Muscle of arm (tissue), 12 donors: ENCODE results near the gene BAIAP3. TPM values are rescaled to one million over a fixed set of nuclear protein-coding genes. Genes with fewer than 3 reads are reported as not detected.

ENCODE experiments used
- DNase-seq: peaks from one replicate; pipeline ENCODE4 v3.0.0-alpha.2; 2013
- polyA plus RNA-seq, 12 donors: library from polyadenylated mRNA; unstranded; fragments of 120-200 nt; gene quantifications; one replicate each; pipeline ENCODE4 v1.2.1, GENCODE V29; 2013; ENCODE audit not compliant: insufficient read length in 12 of 12

Gene BAIAP3
- polyA plus RNA-seq, 12 donors: 0.40 to 1.3 (median 0.80) TPM; not detected in 2

DNA sequence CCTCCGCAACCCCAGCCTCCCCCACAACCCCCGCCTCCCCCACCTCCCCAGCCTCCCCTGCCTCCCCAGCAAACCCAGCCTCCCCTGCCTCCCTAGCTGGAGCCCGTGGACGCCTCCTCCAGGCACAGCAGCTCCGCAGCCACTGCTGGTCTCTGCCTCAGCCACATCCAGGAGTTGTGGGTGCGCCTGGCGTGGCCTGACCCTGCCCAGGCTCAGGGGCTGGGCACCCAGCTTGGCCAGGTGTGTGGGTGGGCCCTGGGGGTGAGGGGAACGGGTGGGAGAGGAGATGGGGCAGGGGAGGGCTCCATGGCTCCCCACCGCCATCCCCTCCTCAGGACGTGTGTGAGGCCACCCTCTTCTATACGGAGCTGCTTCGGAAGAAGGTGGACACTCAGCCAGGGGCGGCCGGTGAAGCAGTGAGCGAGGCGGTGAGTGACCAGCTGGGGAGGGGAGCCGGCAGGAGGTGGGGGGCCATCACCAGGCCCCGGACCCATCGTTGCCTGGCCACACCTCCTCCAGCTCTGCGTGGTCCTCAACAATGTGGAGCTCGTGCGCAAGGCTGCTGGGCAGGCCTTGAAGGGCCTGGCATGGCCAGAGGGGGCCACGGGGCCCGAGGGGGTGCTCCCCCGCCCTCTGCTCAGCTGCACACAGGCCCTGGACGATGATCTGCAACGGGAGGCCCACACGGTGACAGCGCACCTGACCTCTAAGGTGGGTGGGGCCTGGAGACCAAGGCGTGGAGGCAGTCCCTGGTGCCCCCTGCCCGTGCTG lies 12.4 kb downstream of the BAIAP3 start:
- no peak for DNase-seq

DNA sequence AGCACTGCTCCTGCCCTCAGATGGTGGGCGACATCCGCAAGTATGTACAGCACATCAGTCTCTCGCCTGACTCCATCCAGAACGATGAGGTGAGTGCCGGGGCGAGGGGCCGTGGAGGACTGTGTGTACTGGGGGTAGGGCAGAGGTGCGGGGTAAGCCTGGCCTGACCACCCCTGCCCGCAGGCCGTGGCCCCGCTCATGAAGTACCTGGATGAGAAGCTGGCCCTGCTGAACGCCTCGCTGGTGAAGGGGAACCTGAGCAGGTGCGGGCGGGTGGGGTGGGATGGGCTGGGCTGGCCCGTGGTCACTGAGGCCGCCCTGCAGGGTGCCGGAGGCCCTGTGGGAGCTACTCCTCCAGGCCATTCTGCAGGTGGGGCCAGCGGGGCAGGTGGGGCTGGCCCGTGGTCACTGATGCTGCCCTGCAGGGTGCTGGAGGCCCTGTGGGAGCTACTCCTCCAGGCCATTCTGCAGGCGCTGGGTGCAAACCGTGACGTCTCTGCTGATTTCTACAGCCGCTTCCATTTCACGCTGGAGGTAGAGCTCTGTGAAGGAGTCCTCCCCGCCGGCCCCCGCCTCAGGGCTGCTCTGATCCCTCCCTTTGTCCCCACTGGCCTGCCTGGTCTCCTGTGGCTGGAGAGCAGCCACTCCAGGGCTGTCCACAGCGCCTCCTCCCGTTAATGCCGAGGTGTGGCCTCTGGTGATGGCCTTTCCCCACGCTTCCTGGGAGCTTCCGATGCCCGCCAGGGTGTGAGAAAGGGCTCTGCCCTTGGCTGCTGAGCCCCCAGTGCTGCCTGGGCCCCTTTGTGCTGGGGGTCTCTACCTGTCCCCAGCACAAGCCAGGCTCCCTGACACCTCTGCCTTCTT lies 13.2 kb downstream of the BAIAP3 start:
- DNase-seq: no peak

DNA sequence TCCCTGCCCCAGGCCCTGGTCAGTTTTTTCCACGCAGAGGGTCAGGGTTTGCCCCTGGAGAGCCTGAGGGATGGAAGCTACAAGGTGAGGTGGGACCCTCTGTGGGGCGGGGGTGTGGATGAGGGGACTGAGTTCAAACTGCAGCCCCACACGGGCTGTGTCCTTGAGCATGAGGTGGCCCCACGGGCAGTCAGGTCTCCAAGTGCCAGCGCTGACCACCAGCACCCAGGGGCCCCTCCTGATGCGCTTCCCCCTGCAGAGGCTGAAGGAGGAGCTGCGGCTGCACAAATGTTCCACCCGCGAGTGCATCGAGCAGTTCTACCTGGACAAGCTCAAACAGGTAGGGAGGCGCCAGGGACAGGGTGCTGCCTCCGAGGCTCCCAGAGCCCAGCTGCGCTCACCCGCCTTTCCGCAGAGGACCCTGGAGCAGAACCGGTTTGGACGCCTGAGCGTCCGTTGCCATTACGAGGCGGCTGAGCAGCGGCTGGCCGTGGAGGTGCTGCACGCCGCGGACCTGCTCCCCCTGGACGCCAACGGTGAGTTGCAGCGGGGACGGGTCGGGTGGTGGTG lies 13.9 kb downstream of the BAIAP3 start:
- DNase-seq: no peak

DNA sequence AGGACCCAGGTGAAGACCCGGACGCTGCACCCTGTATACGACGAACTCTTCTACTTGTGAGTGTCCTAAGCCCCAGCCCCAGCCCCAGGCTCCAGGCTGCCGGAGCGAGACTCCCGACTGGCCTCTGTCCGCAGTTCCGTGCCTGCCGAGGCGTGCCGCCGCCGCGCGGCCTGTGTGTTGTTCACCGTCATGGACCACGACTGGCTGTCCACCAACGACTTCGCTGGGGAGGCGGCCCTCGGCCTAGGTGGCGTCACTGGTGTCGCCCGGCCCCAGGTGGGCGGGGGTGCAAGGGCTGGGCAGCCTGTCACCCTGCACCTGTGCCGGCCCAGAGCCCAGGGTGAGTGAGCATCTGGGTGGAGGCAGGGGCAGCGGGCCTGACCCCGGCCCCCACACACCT lies 14.5 kb downstream of the BAIAP3 start:
- DNase-seq: no peak

DNA sequence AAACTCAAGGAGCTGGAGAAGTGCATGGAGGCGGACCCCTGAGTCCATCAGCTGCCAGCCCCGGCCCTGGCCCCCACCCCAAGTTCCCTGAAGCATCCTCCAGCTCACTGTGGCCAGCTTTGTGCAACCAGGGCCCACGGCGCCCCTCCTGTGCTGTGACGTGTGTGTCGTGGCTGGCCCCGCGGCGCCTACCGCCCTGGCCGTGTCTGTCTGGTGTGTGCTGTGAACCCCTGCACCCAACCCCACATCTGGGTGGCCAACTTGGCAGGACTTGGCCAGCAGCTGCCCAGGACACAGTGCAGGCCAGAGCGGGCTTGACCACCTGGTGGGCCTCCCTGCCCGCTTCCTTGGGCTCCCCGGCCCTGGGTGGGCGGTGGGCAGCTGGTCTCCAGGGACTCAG lies 15.0 kb downstream of the BAIAP3 start:
- DNase-seq: no peak

DNA sequence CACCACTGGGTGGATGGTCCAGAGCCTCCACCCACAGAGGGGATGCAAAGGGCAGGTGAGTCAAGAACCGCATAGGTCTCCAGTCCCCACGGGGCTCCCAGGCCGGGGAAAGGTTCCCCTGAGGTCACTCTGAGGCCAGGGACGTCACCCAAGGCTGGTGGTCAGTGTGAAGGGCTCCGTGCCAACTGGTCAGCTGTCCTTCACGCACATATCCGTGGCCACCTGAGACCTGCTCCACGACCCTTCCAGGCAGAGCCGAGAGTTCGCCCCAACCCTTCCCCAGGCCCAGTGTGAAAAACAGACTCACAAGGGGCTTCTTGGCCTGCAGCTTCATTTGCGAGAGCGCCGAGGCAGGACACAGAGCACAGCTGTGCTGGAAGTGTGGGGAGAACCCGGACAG lies 15.5 kb downstream of the BAIAP3 start:
- no peak for DNase-seq

DNA sequence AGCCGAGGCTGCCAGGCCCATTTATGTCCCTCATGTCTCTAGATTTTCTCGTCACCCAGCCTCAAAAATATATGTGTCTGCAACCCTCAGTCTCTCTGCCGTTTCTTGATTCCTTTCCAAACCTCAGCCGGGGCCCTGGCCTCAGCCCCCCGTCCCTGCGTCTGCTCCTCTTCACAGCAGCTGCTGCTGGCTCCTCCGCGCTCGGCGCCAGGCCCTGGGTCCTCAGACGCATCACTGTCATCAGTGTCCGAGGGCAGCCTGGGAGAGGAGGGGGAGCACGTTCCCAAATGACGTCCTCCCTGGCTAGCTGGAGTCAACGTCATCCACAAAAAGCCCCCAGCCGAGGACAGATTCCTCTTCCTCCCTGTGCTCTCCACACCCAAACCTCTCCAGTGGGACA lies 15.9 kb downstream of the BAIAP3 start:
- no peak for DNase-seq

DNA sequence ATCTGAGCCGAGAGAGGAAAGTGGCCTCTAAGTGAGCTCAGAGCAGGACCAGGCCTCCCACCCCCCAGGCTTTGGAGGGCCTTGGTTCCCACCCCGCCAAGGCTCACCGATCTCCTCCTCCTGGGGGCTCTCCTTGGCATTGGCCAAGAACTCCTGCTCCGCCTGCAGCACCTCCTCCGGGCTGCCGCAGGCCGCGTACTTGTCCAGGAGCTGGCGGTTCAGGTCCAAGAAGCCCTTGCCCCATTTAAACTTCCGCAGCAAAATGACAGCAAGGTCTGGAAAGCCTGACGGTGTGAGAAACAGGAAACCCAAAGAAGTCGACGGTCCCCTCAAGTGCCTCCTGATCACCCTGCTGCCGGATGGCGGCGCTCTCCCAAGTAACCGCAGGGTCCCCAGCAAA lies 16.5 kb downstream of the BAIAP3 start:
- DNase-seq: no peak

DNA sequence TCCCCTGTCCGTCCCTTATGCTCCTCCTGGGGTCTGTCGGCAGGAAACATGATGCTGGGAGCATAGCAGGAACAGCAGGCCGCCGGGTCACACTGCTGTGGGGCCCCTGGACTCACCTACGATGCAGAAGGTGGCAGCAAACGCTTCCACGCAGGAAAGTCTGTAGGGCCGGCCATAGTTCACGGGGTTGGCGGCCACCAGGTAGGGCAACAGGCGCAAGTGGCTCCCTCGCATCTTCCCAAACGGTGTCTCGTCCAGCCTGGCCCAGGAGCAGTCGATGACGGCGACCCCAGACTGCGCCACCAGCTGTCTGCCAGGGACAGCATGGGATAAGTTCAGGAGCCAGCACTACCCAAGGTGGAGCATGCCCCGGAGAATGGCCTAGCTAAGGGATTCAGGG lies 17.2 kb downstream of the BAIAP3 start:
- no peak for DNase-seq

DNA sequence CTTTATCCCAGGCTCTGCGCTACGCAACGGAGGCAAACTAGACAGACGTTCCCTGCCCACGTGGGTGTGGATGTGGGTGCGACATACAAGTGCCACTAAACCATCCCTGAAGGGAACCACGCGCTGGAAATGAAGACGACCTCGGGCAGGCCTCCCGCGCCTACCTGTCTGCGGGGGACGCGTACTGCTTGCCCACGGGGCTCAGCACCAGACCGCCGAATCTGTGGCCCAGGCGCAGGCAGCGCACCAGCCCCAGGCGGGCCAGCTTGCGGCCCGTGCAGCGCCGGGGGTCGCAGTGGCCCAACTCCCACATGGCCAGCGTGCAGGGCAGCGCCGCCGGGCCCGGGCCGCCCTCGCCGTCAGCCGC lies 17.8 kb downstream of the BAIAP3 start:
- DNase-seq: no peak

DNA sequence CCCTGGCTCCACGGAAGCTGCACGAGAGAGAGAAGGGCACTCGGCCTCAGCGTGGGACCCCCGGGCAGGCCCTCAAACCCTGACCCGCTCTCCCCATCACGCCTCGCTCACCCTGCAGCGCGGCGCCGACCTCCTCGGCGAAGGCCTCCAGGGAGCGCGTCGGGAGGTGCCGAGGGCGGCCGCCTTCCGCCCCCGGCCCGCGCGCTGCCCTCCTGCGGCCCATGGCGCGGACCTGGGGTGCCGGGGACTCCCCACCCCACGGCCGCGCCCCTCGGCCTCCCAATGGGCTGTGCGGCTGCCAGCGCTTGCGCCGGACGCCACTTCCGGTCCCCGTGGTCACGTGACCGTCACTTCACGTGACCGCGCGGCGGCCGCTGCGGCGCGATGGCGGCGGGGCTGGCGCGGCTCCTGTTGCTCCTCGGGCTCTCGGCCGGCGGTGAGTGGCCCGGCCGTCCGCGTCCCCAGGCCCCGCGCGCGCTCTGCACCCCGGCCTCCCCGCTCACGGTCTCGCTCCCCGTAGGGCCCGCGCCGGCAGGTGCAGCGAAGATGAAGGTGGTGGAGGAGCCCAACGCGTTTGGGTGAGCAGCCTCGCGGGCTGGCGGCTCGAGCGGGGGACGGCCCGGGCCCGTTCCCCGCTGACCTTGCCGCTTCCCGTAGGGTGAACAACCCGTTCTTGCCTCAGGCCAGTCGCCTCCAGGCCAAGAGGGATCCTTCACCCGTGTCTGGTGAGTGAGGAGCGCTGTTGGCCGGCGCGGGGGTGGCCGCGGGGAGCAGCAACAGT lies 18.3 kb downstream of the BAIAP3 start, which contains the start of the genes GNPTG and TSR3:
Gene GNPTG (plus strand): TSS at position 350 of the 781 bp plus-strand sequence. CDS start 35 bp downstream, at position 385.
Gene TSR3 (minus strand): TSS at position 297 of the 781 bp plus-strand sequence. CDS start 74 bp downstream, at position 223.
- peak; percentile 89 for DNase-seq

DNA sequence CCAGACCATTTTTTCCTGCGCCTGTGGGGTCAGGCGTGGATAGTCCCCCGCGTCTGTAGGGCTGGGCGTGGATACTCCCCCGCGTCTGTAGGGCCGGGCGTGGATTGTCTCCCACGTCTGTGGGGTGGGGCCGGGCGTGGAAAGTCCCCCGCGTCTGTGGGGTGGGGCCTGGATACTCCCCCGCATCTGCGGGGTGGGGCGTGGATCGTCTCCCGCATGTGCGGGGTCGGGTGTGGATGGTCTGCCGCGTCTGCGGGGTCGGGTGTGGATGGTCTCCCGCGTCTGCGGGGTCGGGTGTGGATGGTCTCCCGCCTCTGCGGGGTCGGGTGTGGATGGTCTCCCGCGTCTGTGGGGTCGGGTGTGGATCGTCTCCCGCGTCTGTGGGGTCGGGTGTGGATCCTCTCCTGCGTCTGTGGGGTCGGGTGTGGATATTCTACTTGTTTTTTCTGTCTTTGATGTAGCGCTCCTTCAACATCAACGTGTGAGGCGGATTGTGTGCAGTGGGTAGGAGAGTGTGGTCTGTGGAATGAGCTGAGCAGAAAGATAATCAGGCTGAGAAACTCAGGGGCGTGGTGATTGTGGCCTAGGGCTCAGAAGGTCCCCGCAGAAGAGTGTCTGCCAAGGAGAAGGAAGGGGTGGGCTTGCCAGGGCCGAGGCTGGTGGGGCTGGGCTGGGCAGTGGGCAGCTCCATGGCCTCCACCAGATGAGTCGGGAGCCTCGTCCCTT lies 21.5 kb downstream of the BAIAP3 start:
- DNase-seq: no peak

DNA sequence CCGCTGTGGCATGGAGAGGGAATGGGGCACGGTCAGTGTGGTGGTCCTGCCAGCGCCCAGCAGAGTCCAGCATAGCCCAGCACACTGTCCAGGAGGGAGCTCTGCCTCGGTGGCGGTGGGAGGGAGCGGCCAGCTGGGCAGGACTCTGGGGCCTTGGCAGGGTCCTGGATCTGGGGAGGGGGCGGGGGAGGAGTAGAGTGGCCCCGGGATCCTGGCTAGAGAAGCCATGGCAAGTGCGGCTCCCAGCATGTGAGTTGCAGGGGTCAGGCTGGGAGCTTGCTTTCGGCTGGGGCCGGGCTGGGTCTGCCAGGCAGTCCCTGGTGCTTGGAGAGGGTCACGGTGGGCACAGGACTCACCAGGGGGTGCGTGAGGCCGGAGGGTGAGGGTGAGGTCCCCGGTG lies 22.1 kb downstream of the BAIAP3 start:
- no peak for DNase-seq

DNA sequence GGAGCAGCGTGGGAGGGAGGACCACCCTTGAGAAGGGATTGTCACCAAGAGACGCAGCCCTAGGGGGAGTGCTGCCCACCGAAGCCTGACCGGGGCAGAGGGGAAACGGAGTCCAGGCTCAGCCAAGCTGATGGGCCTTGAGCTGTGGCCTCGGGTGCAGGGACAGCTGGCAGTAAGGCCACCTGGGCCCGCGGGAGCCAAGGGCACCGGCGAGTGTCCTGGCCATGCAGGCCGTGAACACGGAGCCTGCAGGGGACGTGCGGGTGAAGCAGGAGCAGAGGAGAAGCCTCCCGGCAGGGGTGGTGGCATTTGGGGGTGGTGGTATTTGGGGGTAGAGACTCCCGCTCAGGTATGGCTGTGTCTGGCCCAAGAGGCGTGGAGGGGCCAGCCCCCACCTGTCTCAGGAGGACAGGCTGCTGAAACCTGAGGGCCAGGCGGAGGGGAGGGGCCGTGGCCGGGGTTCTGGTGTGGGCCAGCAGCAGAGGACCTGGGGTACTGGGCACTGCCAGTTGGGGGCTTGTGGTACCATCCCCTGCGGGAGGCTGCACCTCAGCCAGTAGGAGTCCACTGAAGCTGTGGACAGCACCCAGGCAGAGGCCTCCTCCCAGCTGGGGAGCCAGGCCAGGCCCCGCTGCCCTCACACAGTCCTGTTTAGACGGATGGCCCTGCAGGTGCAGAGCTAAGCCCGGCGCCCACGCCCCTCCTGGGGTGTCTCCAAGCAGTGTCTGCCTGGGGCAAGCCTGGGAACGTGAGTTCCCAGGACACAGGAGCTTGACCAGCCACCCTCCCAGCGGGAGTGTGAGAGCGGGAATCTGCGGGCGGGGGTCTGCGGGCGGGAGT lies 22.8 kb downstream of the BAIAP3 start:
- DNase-seq: no peak

DNA sequence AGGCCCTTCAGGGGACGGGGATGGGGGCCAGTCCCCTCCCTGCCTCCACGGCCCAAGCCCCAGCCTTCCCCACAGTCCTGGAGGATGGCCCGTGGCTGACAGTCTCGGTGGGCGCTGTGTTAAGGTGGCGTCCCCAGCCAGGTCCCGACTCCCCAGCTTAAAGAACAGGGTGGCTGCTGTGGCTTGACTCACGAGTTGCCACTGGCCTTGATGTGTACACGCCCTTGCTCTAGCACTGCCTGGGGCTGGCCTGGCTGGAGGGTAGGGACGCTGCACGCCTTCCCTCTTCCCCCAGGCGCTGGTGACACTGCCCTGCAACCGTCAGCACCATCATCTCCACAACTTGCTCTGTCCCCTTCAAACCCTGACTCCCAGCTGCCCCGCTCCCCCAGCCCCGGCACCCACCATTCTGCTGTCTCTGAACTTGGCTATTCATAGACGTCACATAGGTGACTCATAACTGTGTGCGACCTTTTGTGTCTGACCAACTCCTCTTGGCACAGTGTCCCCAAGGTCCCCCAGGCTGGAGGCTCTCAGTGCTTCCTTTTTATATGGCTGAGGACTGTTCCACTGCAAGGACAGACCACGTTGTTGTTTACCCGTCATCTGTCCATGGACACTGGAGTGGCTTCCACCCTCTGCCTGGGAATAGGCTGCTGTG lies 24.6 kb downstream of the BAIAP3 start:
- no peak for DNase-seq

DNA sequence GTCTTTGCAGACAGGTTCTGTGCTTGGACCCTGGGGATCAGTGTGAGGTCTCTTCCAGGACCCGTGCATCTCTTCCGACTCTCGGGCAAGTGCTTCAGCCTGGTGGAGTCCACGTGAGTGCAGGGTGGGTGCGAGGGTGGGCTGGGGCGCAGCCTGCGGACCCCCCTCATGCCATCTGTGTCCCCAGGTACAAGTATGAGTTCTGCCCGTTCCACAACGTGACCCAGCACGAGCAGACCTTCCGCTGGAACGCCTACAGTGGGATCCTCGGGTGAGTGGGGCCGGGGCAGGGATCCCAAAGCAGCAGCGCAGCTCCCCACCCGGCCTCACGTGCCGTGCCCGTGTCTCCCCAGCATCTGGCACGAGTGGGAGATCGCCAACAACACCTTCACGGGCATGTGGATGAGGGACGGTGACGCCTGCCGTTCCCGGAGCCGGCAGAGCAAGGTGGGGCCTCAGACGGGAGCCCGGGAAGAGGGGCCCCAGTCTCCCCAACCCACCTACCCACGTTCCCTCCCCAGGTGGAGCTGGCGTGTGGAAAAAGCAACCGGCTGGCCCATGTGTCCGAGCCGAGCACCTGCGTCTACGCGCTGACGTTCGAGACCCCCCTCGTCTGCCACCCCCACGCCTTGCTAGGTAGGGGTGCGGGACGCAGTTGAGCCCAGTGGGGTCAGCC lies 28.4 kb downstream of the BAIAP3 start:
- no peak for DNase-seq

DNA sequence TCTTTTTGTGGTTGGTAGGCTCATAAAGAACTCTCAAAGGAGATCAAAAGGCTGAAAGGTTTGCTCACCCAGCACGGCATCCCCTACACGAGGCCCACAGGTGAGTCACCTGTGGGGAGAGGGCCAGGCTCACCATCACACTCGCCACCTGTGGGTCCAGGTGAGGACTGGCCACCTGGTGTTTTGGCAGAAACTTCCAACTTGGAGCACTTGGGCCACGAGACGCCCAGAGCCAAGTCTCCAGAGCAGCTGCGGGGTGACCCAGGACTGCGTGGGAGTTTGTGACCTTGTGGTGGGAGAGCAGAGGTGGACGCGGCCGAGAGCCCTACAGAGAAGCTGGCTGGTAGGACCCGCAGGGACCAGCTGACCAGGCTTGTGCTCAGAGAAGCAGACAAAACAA lies 29.4 kb downstream of the BAIAP3 start:
- DNase-seq: no peak

DNA sequence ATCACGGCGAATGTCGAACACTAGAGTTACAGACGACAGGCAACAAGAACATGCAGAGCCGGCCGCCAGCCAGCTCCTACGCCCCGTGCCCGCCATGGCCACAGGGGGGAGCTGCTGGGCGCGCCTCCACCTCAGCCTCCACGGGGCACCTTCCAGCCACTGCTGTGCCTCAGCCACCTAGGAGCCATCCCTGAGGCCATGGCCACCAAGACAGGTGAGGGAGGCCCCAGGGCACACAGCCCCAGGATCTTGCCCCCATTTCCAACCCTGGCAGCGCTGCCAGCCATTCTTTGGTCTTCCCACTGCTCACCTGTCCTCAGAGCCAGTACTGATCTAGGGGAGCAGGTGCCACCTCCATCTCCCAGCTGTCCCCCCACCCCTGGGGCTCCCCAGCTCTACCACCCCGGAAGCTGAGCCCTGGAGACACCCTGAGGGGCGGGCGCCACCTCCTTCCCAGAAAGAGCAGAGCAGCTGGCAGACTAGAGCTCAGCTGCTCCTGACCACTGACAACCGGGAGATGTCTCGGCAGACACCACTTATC lies 30.1 kb downstream of the BAIAP3 start:
- no peak for DNase-seq

DNA sequence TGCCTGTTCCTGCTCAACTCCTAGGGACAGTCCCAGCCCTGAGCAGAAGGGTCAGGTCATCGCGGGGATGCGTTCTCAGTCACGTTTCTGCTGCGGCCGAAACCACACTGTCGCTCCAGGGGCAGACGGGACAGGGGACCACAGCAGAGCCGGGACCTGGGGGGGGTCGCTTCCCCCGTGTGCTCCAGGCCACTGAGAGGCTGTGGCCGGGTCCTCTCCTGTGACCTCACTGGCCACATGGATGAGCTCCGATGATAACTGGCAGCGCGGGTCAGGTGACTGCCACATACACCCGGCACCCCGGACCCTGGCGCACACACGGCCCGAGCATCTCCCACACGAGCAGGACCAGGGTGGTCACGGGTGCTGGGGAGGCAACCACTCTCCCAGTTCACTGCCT lies 31.1 kb downstream of the BAIAP3 start:
- no peak for DNase-seq
